Neural cell (in vitro differentiated cells): Measurements from ENCODE around the gene SLC34A3. TPM values are rescaled to one million over a fixed set of nuclear protein-coding genes. Genes with fewer than 3 reads are reported as not detected.

Source experiments
- H2AFZ ChIP-seq: fragments of 200-600, 300-800 bp; sonication (generic), shearing (Covaris generic); 2 replicates; pipeline ENCODE4 v1.6.0; 2014; ENCODE audit warnings: low read depth, mild to moderate bottlenecking, antibody characterized with exemption, low read length, moderate library complexity
- H3F3A ChIP-seq: fragments of 200-600 bp; shearing (Covaris generic); 2 replicates; pipeline ENCODE4 v1.6.1; 2016; ENCODE audit warnings: mild to moderate bottlenecking, moderate library complexity, mixed read lengths, antibody characterized with exemption, low read length; ENCODE audit not compliant: insufficient read depth, poor library complexity, severe bottlenecking
- H3K27ac ChIP-seq: fragments of 200-600, 300-800 bp; sonication (generic), shearing (Covaris generic); 2 replicates; pipeline ENCODE4 v1.5.1; 2014; ENCODE audit warnings: mild to moderate bottlenecking, low read length, moderate library complexity
- H3K27me3 ChIP-seq: fragments of 300-800, 200-600 bp; sonication (generic), shearing (Covaris generic); 2 replicates; pipeline ENCODE4 v1.6.0; 2014; ENCODE audit warnings: mild to moderate bottlenecking, low read depth, low read length, moderate library complexity; ENCODE audit not compliant: insufficient read depth
- H3K36me3 ChIP-seq: fragments of 300-800, 200-600 bp; sonication (generic), shearing (Covaris generic); 2 replicates; pipeline ENCODE4 v1.5.1; 2014; ENCODE audit warnings: mild to moderate bottlenecking, antibody characterized with exemption, low read length, moderate library complexity; ENCODE audit not compliant: insufficient read depth
- H3K4me2 ChIP-seq: fragments of 300-800, 200-600 bp; sonication (generic), shearing (Covaris generic); 2 replicates; pipeline ENCODE4 v1.6.0; 2014; ENCODE audit warnings: mild to moderate bottlenecking, low read length
- H3K4me3 ChIP-seq: fragments of 300-800, 200-600 bp; sonication (generic), shearing (Covaris generic); 2 replicates; pipeline ENCODE4 v1.5.1; 2014; ENCODE audit warnings: mild to moderate bottlenecking, low read length, moderate library complexity
- H3K79me2 ChIP-seq: fragments of 200-600 bp; shearing (Covaris generic); replicated peaks from 2 replicates; pipeline ENCODE4 v1.6.0; 2014; ENCODE audit warnings: mild to moderate bottlenecking, low read length, moderate library complexity; ENCODE audit not compliant: insufficient read depth
- H3K9ac ChIP-seq: fragments of 300-800, 200-600 bp; sonication (generic), shearing (Covaris generic); 2 replicates; pipeline ENCODE4 v1.6.1; 2016; ENCODE audit warnings: mild to moderate bottlenecking, low read length, mixed read lengths
- H3K9me2 ChIP-seq: fragments of 200-600 bp; shearing (Covaris generic); 2 replicates; pipeline ENCODE4 v1.6.1; 2016; ENCODE audit warnings: mild to moderate bottlenecking, low read length, mixed read lengths; ENCODE audit not compliant: insufficient read depth
- H3K9me3 ChIP-seq: fragments of 200-600, 300-800 bp; sonication (generic), shearing (Covaris generic); 2 replicates; pipeline ENCODE4 v1.6.1; 2016; ENCODE audit warnings: mild to moderate bottlenecking, mixed run types, low read length, moderate library complexity, mixed read lengths
- H4K20me1 ChIP-seq: fragments of 200-600 bp; shearing (Covaris generic); 2 replicates; pipeline ENCODE4 v1.6.1; 2016; ENCODE audit warnings: mild to moderate bottlenecking, mixed run types; ENCODE audit not compliant: insufficient read depth
- CTCF ChIP-seq: fragments of 450-650 bp; IDR thresholded peaks from 2 replicates; pipeline ENCODE4 v1.5.1; 2014; ENCODE audit warnings: antibody characterized with exemption, mild to moderate bottlenecking, moderate library complexity; ENCODE audit not compliant: poor library complexity, severe bottlenecking
- EP300 ChIP-seq: fragments of 450-650 bp; conservative IDR thresholded peaks from 2 replicates; pipeline ENCODE4 v1.6.1; 2014; ENCODE audit warnings: antibody characterized with exemption, mild to moderate bottlenecking, moderate library complexity; ENCODE audit not compliant: poor library complexity, severe bottlenecking
- EZH2 ChIP-seq: fragments of 200-600, 300-800 bp; shearing (Covaris generic), sonication (generic); IDR thresholded peaks from 2 replicates; pipeline ENCODE4 v1.6.1; 2014; ENCODE audit warnings: antibody characterized with exemption, low read length, borderline replicate concordance, mild to moderate bottlenecking; ENCODE audit not compliant: insufficient read depth, poor library complexity, severe bottlenecking
- MXI1 ChIP-seq: fragments of 450-650 bp; conservative IDR thresholded peaks from 2 replicates; pipeline ENCODE4 v1.6.1; 2014; ENCODE audit warnings: antibody characterized with exemption, mild to moderate bottlenecking; ENCODE audit not compliant: poor library complexity, severe bottlenecking
- POLR2AphosphoS5 ChIP-seq: IDR thresholded peaks from 2 replicates; pipeline ENCODE4 v1.6.1; 2012
- RAD21 ChIP-seq: fragments of 450-650 bp; conservative IDR thresholded peaks from 2 replicates; pipeline ENCODE4 v1.6.1; 2014; ENCODE audit warnings: antibody characterized with exemption, mild to moderate bottlenecking, moderate library complexity
- REST ChIP-seq: IDR thresholded peaks from 2 replicates; pipeline ENCODE4 v1.6.1; 2012; ENCODE audit warnings: borderline replicate concordance
- SMC3 ChIP-seq: fragments of 450-650 bp; conservative IDR thresholded peaks from 2 replicates; pipeline ENCODE4 v1.6.1; 2014; ENCODE audit warnings: antibody characterized with exemption, mild to moderate bottlenecking, moderate library complexity; ENCODE audit not compliant: poor library complexity
- TAF1 ChIP-seq: IDR thresholded peaks from 2 replicates; pipeline ENCODE4 v1.6.1; 2012; ENCODE audit warnings: low read depth
- polyA plus RNA-seq: library from polyadenylated mRNA; depleted of rRNA; stranded (reverse); fragments of >200 nt; gene quantifications from 2 replicates; pipeline ENCODE4 v1.2.3, GENCODE V29; 2014

SLC34A3 gene
- polyA plus RNA-seq, 1 donor from 2014 or later, result 0.27 TPM

- TF ChIP-seq SMC3 (no peak), EZH2 (no peak)
- Histone ChIP-seq H3K9me3 (no peaks in the 10 kb centered on the region), H3K27me3 (no peaks in the 10 kb centered on the region), H3K4me3 (peak within 1 kb of the TSS; percentile 98), H3K9me2 (no peaks in the 10 kb centered on the region), H4K20me1 (no peaks in the 10 kb centered on the region), H2AFZ (peak within 1 kb of the TSS; percentile 91), H3K79me2 (no peaks in the 10 kb centered on the region), H3K4me2 (peak within 1 kb of the TSS; percentile 89), H3K36me3 (no peaks in the 10 kb centered on the region), H3K27ac (peak within 1 kb of the TSS; percentile 61), H3K9ac (peak within 1 kb of the TSS; percentile 89), H3F3A (no peaks in the 10 kb centered on the region)
Measured at GRCh38 chr9:137224830-137225694, 5.6 kb upstream of the SLC34A3 start, which contains the start of gene CYSRT1. Gene CYSRT1, plus strand, starts transcription at chr9:137225174. Its CDS starts 448 bp downstream, at chr9:137225622.

- Histone ChIP-seq H3K4me3 (no peak overlapping the region), H3K79me2 (no peaks in the 10 kb centered on the region), H3K4me2 (no peak overlapping the region), H3K36me3 (no peaks in the 10 kb centered on the region), H3K9me3 (no peaks in the 10 kb centered on the region), H4K20me1 (no peaks in the 10 kb centered on the region), H3F3A (no peaks in the 10 kb centered on the region), H3K27me3 (no peaks in the 10 kb centered on the region), H3K9me2 (no peaks in the 10 kb centered on the region), H2AFZ (no peak overlapping the region), H3K27ac (no peak overlapping the region), H3K9ac (no peak overlapping the region)
- TF ChIP-seq SMC3 (no peak), EZH2 (no peak), POLR2AphosphoS5 (no peak), CTCF (no peak), TAF1 (no peak), EP300 (no peak), REST (no peak), MXI1 (no peak), RAD21 (no peak)
Measured at GRCh38 chr9:137225699-137226331, 4.9 kb upstream of the SLC34A3 start.
